ENCODE data around the gene FNTB.

Gene FNTB

DNA sequence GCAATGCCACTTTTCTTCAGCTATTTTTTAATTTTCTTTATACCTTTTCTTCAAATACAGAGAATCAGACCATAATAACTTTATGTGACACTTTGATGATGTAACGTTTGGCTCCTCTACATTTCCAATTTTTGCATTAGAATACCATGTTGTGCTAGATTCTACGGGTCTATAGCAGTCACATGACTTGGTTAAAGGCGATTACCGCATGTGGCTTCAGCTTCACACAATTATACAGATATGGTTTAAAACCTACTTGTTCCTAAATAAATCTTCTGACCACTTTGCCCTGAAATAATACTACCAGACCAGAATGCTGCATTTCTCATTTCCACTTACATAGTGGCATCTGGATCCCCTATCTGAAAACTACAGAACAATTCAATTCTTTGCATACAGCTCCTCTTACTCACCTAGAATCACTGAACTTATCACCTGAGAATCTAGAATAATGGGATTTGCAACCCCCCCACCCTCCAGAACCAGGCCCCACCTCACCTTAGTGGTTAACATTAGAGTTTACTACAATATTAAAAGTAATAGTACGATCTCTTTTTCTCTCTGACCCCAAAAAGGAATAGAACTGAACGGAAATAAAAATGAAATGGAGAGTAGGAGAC lies 114.3 kb downstream of the FNTB start:
- DNase-seq = no peak

DNA sequence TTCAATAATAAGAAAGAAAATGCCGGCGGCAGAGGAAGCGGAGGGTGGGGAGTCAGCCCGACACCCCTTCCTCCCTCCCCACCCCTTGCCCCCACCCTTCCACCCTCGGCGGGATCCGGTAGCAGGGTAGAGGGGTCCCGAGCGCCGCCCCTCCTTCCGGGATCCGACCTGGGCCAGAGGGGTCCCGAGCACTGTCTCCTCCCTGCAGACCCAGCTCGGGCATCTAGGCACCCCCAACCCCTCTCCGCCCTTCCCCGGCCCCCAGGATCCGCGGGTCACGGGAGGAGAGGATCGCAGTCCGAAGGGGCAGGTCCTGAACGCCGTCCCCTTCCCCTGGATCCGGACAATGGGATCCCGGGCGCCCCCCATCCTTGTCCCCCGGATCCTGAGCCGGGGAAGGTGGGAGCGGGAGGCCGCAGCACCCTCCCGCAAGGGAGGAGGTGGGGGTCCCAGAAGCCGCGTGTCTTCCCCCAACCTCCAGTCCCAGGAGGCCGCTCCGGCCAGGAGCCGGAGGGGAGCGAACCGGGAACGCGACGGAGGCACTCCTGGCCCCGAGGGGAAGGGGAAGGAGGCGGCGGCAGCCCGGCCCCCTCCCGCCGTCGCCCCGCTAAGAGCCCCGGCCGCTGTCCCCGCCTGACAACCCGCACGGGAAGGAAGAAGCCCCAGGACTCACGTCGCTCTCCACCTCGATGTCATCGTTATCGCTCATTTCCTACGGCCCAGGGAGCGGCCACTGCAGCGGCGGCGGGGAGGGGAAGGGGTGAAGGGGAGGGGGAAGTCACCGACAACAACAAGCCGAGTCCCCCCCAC lies 115.1 kb downstream of the FNTB start:
- peak overlapping the region; percentile 88 for H3K9ac ChIP-seq (ENCODE audit: low read depth, low read length)
- H3K36me3 ChIP-seq (ENCODE audit: insufficient read depth, low read length) = peaks cover 22% of the 10 kb centered on the region
- TF ChIP-seq, protein P1, sequence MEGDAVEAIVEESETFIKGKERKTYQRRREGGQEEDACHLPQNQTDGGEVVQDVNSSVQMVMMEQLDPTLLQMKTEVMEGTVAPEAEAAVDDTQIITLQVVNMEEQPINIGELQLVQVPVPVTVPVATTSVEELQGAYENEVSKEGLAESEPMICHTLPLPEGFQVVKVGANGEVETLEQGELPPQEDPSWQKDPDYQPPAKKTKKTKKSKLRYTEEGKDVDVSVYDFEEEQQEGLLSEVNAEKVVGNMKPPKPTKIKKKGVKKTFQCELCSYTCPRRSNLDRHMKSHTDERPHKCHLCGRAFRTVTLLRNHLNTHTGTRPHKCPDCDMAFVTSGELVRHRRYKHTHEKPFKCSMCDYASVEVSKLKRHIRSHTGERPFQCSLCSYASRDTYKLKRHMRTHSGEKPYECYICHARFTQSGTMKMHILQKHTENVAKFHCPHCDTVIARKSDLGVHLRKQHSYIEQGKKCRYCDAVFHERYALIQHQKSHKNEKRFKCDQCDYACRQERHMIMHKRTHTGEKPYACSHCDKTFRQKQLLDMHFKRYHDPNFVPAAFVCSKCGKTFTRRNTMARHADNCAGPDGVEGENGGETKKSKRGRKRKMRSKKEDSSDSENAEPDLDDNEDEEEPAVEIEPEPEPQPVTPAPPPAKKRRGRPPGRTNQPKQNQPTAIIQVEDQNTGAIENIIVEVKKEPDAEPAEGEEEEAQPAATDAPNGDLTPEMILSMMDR (IDR thresholded peaks at IDR 0.05; ENCODE audit: borderline replicate concordance, extremely low read depth, low read length, poor library complexity, severe bottlenecking) = no peak
- TF ChIP-seq EZH2 (IDR thresholded peaks at IDR 0.05; ENCODE audit: borderline replicate concordance, low read depth, low read length, severe bottlenecking) = no peak
- ATAC-seq (ENCODE audit: insufficient read depth, low read depth) (peak; percentile 43), DNase-seq (peak; percentile 78)
- peak overlapping the region; percentile 64 for H2AFZ ChIP-seq (ENCODE audit: low read depth, low read length)
- no peaks in the 10 kb centered on the region for H3K27me3 ChIP-seq (ENCODE audit: insufficient read depth, low read length, poor library complexity)
- peak overlapping the region; percentile 87 for H3K27ac ChIP-seq (ENCODE audit: low read length)
- H3K4me1 ChIP-seq (ENCODE audit: insufficient read depth, low read length) = peaks cover 46% of the 10 kb centered on the region
- H3K79me2 ChIP-seq (ENCODE audit: insufficient read depth, low read length) = peaks cover 55% of the 10 kb centered on the region
- peaks cover 14% of the 10 kb centered on the region; the same call in 1 of the 2 replicates for H4K20me1 ChIP-seq (ENCODE audit: insufficient read depth, low read length)
- H3K9me3 ChIP-seq (ENCODE audit: insufficient read depth, low read length, severe bottlenecking) = no peaks in the 10 kb centered on the region
- peak overlapping the region; percentile 82 for H3K4me2 ChIP-seq (ENCODE audit: insufficient read depth, low read length)
- peak overlapping the region; percentile 91 to 95 for H3K4me3 ChIP-seq (ENCODE audit: low read depth in 1 of 2, low read length in 2 of 2)

More for the DNA sequence above, 114.3 kb downstream of the FNTB start:
- H3K4me3 ChIP-seq (ENCODE audit: low read depth in 1 of 2, low read length in 2 of 2) = peak overlapping the region; percentile 91 to 95
- H3K79me2 ChIP-seq (ENCODE audit: insufficient read depth, low read length) = peaks cover 63% of the 10 kb centered on the region
- peaks cover 22% of the 10 kb centered on the region for H4K20me1 ChIP-seq (ENCODE audit: insufficient read depth, low read length)
- peaks cover 30% of the 10 kb centered on the region for H3K36me3 ChIP-seq (ENCODE audit: insufficient read depth, low read length)
- H3K9ac ChIP-seq (ENCODE audit: low read depth, low read length) = peak overlapping the region; percentile 88
- H3K27me3 ChIP-seq (ENCODE audit: insufficient read depth, low read length, poor library complexity) = no peaks in the 10 kb centered on the region
- H3K9me3 ChIP-seq (ENCODE audit: insufficient read depth, low read length, severe bottlenecking) = no peaks in the 10 kb centered on the region
- ATAC-seq (ENCODE audit: insufficient read depth, low read depth) = no peak
- TF ChIP-seq, protein P1 (IDR thresholded peaks at IDR 0.05; ENCODE audit: borderline replicate concordance, extremely low read depth, low read length, poor library complexity, severe bottlenecking) = no peak
- peak overlapping the region; percentile 82 for H3K4me2 ChIP-seq (ENCODE audit: insufficient read depth, low read length)
- peak overlapping the region; percentile 50 for H2AFZ ChIP-seq (ENCODE audit: low read depth, low read length)
- H3K4me1 ChIP-seq (ENCODE audit: insufficient read depth, low read length) = peaks cover 51% of the 10 kb centered on the region
- H3K27ac ChIP-seq (ENCODE audit: low read length) = peak overlapping the region; percentile 77

DNA sequence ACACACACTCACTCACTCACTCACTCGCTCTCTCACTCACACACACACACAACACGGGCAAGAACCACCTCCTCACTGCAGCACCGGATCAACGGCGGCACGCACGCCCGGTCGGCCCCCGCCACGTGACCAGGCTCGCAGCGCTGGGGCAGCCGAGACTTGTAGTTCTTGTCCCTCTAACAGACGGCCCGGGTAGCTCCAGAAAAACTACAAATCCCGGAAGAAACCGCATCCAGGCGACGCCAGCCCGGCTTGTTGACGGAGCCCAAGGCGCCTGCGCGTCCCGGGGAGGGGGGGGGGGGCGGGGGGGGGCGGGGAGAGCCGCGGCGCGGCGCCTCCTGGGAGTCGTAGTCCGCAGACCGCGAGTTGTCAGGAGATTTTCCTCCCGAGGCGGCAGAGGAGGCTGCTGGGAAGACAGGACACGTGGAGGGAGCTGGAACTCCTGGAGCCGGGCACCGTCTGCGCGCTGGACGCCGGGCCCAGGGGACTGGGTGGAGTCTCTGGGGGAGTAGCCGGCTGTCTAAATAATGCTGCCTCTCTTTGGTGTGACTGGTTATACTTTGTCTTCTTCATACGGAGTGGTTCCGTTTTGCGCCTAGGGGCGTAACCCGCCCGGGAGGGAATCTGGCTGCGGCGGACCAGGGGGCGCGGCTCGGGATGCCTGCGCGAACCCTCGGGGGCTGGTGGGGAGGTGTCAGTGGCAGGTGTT lies 115.9 kb downstream of the FNTB start, which contains the start of gene MAX:
Gene MAX (minus strand): TSS at position 77 of the 709 bp plus-strand sequence. CDS start 178 bp downstream, outside the sequence.
- TF ChIP-seq, protein P1 (IDR thresholded peaks at IDR 0.05; ENCODE audit: borderline replicate concordance, extremely low read depth, low read length, poor library complexity, severe bottlenecking) = no peak
- no peak for TF ChIP-seq EZH2 (IDR thresholded peaks at IDR 0.05; ENCODE audit: borderline replicate concordance, low read depth, low read length, severe bottlenecking)
- Histone ChIP-seq H3K36me3 (ENCODE audit: insufficient read depth, low read length) (peaks cover 14% of the 10 kb centered on the region), H3K4me2 (ENCODE audit: insufficient read depth, low read length) (peak within 1 kb of the TSS; percentile 93), H3K9me3 (ENCODE audit: insufficient read depth, low read length, severe bottlenecking) (no peaks in the 10 kb centered on the region), H3K27me3 (ENCODE audit: insufficient read depth, low read length, poor library complexity) (no peaks in the 10 kb centered on the region), H3K9ac (ENCODE audit: low read depth, low read length) (peak within 1 kb of the TSS; percentile 88), H3K4me1 (ENCODE audit: insufficient read depth, low read length) (peaks cover 47% of the 10 kb centered on the region), H3K79me2 (ENCODE audit: insufficient read depth, low read length) (peaks cover 47% of the 10 kb centered on the region), H3K27ac (ENCODE audit: low read length) (peak within 1 kb of the TSS; percentile 87), H3K4me3 (ENCODE audit: low read depth in 1 of 2, low read length in 2 of 2) (peak within 1 kb of the TSS; percentile 95 to 99), H4K20me1 (ENCODE audit: insufficient read depth, low read length) (peaks cover 8% of the 10 kb centered on the region; the same call in 1 of the 2 replicates), H2AFZ (ENCODE audit: low read depth, low read length) (peak within 1 kb of the TSS; percentile 90)
- peak; percentile 89 for ATAC-seq (ENCODE audit: insufficient read depth, low read depth)
- DNase-seq = peak; percentile 99

Data from DND-41 (cell line).